ENCODE data around the gene PISD.
"Not testable (repeated sequence)": the region's sequence is repeated elsewhere in the genome, so short reads cannot be mapped to it uniquely, and the experiment has no call there.

Gene PISD

DNA sequence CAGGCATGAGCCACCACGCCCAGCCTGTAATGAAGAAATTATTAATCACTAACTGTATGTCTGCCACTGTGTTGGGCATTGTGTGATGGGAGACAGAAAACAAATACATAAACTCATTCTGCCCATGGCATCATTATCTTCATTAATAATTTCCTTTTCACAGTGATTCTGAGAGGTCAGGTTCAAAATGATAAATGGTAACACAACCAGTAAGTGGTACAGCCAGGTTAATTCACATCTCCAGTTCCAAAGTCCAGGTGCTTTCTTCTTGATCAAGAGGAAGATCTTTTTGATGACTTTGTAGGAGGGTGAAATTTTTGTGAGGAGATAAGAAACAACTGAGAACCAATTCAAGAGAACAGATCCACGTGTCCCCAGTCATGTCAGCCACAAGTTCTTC, 66.7 kb downstream of the PISD start:
- TF ChIP-seq, protein P1, sequence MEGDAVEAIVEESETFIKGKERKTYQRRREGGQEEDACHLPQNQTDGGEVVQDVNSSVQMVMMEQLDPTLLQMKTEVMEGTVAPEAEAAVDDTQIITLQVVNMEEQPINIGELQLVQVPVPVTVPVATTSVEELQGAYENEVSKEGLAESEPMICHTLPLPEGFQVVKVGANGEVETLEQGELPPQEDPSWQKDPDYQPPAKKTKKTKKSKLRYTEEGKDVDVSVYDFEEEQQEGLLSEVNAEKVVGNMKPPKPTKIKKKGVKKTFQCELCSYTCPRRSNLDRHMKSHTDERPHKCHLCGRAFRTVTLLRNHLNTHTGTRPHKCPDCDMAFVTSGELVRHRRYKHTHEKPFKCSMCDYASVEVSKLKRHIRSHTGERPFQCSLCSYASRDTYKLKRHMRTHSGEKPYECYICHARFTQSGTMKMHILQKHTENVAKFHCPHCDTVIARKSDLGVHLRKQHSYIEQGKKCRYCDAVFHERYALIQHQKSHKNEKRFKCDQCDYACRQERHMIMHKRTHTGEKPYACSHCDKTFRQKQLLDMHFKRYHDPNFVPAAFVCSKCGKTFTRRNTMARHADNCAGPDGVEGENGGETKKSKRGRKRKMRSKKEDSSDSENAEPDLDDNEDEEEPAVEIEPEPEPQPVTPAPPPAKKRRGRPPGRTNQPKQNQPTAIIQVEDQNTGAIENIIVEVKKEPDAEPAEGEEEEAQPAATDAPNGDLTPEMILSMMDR (IDR thresholded peaks at IDR 0.05; ENCODE audit: low read depth, low read length, missing control alignments): no peak
- no peak for DNase-seq (ENCODE audit: low read depth)
- no peak overlapping the region for H3K4me3 ChIP-seq (ENCODE audit: low read depth, low read length)

DNA sequence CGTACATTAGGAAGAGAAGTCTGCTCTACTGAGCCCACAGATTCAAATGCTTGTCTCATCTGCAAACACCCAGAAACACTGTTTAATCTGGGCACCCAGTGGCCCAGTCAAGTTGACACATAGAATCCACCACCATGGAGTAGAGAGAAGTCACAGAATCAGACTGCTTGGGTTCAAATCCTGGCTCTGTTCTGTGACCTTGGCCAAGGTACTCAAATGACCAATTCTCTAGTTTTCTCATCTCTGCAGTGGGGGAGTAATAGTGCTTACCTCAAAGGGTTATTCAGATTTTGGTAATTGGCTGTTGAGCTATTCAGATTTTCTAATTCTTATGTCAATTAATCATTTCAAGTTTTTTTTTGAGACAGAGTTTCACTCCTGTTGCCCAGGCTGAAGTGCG, 71.9 kb downstream of the PISD start:
- H3K4me3 ChIP-seq (ENCODE audit: low read depth, low read length); DNase-seq (ENCODE audit: low read depth): not testable (repeated sequence)

DNA sequence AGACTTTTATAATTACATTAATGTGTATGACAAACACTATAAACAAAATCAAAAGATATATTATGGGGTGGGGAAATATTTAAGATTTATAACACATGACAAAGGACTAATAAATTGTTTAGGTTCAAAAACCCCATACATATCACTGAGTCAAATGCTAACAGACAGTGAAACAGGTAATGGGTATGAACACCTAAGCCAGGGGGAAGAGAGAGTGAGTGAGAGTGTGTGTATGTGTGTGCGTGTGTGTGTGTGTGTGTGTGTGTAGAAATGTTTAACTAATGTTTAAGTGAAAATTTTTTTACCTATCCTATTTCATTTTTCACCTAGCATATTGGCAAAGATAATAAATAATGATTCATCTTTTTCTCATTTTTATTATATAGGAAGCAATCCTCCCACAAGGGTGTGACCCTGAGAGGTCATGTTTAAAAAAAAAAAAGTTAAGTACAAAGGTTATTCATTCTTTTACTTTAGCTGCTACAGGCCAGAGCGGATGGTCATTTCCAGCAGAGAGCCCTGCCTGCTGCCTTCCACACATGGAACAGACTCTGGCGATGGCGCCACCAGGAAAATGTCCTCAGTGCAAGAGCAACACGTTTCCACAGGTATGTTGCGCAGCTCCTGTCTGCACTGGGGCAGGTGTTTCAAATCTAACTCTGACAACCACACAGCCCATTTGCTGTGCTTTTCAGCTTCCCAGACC, 72.9 kb downstream of the PISD start:
- H3K4me3 ChIP-seq (ENCODE audit: low read depth, low read length): no peak overlapping the region
- TF ChIP-seq, protein P1 (IDR thresholded peaks at IDR 0.05; ENCODE audit: low read depth, low read length, missing control alignments): no peak
- DNase-seq (ENCODE audit: low read depth): no peak

DNA sequence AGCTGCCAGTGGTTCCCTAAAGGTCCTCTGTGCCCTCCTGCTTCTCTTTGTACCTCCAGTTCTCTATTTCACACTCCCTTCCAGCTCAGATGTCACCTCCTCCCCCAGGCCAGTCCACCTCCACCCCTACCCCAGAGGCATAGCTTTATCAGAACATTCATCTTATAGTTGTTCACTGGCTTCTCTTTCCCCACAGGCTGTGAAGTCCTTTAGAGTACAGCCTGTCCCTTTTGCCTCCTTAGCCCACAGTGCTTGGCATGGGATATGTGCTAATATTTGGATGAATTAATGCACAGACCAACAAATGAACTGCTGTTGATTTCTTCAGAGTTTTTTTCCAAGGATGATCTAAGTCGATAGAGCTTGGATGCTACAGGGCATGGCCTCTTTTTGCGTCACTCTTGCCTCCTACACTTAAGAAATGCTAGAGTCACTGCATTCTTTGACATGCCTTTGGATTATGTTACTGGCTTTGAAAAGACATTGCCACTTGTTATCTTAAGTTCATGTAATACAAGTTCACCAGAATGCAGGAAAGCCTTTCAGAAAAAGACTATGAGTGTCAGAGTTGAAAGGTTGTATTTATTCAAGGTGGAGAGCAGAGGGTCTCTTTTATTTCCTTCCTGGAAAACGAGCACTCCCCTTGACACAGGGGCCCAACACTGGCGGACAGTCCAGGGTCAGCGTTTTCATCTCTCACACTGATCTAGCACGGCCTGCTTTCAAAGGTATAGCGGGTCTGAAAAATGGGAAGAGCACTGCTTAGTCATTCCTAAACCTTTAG, 75.7 kb downstream of the PISD start:
- no peak overlapping the region for H3K4me3 ChIP-seq (ENCODE audit: low read depth, low read length)
- DNase-seq (ENCODE audit: low read depth): no peak
- TF ChIP-seq, protein P1 (IDR thresholded peaks at IDR 0.05; ENCODE audit: low read depth, low read length, missing control alignments): no peak

DNA sequence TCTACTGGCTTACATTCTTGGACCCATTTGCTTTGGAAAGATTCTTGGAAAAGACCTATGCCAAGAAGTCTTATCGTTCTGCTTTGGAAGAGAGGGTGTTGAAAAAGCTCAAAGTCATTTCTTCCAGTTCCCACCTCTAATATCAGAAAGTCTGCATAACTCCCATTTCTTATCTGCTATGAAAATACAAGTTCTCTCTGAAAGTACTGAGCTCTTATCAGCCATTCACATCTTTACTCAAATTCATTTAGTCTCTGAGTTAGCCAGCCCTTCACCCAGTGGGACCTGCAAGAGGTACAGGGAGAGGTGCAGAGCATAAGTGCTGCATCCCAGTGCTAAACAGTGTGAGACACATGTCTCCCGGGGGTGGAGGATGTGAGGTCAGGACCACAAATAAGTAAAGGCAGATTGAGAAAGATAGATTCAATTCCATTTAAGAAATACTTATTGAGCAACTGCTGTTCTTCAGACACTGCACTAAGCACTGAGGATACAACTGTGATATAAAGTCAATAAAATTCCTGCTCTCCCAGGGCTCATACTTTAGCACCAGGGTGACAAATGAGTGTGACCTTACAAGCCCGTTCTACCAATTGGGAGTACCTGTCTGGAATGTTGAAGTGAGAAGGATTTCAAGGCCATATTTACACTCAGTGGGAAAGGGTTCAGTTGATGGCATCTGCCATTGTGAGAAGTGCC, 76.7 kb downstream of the PISD start:
- TF ChIP-seq, protein P1 (IDR thresholded peaks at IDR 0.05; ENCODE audit: low read depth, low read length, missing control alignments): no peak
- H3K4me3 ChIP-seq (ENCODE audit: low read depth, low read length): no peak overlapping the region
- no peak for DNase-seq (ENCODE audit: low read depth)

DNA sequence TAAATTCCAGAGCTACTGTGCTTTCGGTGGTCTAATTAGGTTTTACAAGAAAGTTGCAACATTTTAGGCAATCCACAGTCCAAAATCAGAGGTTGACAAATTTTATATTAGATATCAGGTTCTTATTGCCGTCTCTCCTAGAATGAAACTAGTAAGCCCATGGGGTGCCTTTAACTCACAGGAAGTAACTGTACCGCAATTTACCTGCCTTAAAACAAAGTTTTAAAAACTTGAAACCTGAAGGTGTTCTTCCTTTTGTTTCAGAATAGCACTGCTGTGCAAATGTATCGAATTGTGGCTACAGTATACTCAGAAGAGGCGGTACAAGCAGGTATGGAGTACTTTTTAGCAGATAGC, 77.2 kb downstream of the PISD start:
- TF ChIP-seq, protein P1 (IDR thresholded peaks at IDR 0.05; ENCODE audit: low read depth, low read length, missing control alignments): no peak
- no peak overlapping the region for H3K4me3 ChIP-seq (ENCODE audit: low read depth, low read length)
- DNase-seq (ENCODE audit: low read depth): no peak

DNA sequence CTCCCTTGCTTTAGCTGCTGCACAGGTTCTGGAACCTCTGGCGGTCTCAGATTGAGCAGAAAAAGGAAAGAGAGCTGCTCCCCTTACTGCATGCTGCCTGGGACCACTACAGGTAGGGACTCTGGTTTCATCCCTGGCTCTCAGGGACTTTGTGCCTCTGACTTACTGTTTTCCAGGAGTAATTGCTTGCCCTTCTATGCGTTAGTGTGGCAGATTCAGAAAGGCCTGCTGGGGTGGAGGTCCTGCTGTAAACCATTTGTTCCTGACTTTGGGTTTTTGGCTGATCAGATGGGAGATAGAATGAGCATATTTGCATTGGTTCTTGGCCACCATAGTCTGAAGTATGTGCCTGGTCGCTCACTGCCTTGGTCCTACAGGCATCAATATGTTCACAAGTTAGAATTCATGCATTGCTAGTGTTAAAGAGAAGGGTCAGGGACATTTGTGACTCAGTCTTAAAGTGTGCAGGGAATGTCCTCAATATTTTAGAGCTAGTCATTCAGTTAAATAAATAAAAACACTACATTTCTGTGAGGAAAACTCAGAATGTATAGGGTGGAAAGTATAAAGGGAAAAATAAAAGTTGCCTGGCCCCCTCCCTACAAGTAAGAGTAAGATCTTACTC, 78.0 kb downstream of the PISD start:
- no peak for DNase-seq (ENCODE audit: low read depth)
- no peak overlapping the region for H3K4me3 ChIP-seq (ENCODE audit: low read depth, low read length)
- TF ChIP-seq, protein P1 (IDR thresholded peaks at IDR 0.05; ENCODE audit: low read depth, low read length, missing control alignments): no peak
